OCI-LY1 (cell line): ENCODE measurements around the gene KNCN.

Source experiments
- EZH2 ChIP-seq: fragments of 200-600 bp; sonication (generic), shearing (Covaris generic); IDR thresholded peaks from 2 replicates; pipeline ENCODE4 v1.8.0; 2017; ENCODE audit warnings: borderline replicate concordance, mixed run types, mild to moderate bottlenecking, antibody characterized with exemption, low read length, moderate library complexity, mixed read lengths
- TF ChIP-seq, protein P1 (sequence below): fragments of 200-600 bp; sonication (generic), shearing (Covaris generic); IDR thresholded peaks from 2 replicates; pipeline ENCODE4 v1.5.1; 2017; ENCODE audit warnings: mild to moderate bottlenecking, antibody characterized with exemption, low read length, moderate library complexity, mixed read lengths

DNA sequence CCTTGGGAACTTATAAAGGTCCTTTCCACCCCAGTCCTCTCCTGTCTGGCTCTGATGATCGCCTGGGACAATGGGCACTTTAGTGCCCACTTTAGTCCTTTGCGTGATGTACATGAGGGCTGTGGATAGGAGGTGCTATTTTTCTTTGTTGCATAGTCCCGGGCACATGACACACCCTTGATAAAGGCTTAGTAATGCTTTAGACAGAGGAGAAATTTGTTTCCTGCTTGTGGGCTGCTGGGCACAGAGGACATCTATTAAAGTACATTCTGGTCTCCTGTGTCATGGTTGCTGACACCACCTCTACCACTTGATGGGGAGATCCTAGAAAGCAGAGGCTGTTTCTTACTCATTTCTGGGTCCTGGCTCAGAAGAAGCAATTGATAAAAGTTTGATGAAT is 5.4 kb upstream of the KNCN start:
- TF ChIP-seq, protein P1, sequence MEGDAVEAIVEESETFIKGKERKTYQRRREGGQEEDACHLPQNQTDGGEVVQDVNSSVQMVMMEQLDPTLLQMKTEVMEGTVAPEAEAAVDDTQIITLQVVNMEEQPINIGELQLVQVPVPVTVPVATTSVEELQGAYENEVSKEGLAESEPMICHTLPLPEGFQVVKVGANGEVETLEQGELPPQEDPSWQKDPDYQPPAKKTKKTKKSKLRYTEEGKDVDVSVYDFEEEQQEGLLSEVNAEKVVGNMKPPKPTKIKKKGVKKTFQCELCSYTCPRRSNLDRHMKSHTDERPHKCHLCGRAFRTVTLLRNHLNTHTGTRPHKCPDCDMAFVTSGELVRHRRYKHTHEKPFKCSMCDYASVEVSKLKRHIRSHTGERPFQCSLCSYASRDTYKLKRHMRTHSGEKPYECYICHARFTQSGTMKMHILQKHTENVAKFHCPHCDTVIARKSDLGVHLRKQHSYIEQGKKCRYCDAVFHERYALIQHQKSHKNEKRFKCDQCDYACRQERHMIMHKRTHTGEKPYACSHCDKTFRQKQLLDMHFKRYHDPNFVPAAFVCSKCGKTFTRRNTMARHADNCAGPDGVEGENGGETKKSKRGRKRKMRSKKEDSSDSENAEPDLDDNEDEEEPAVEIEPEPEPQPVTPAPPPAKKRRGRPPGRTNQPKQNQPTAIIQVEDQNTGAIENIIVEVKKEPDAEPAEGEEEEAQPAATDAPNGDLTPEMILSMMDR = no peak
- no peak for TF ChIP-seq EZH2
